Measurements from ENCODE around the gene VPS45. TPM values are rescaled to one million over a fixed set of nuclear protein-coding genes. Genes with fewer than 3 reads are reported as not detected.
"Not testable (repeated sequence)": the region's sequence is repeated elsewhere in the genome, so short reads cannot be mapped to it uniquely, and the experiment has no call there.

VPS45 gene
- polyA plus RNA-seq, 3 donors, result 36.0 to 41.9 (median 36.8) TPM

- intact Hi-C loops (cut with micrococcal nuclease), result loop anchor here in 1 of 2 donors (5.0 kb wide), 1 partner anchor 45 kb away; no protein-coding TSS in a partner anchor
- Mint-ChIP-seq H3K36me3 (peaks cover 19 to 23% of the 10 kb centered on the region in 2 donors), H3K4me3 (no peak overlapping the region), H3K4me1 (peaks cover 20% of the 10 kb centered on the region), H3K27ac (no peak overlapping the region), H3K27me3 (ENCODE audit: low read depth in 3 of 3) (peaks cover 3 to 9% (median 7%) of the 10 kb centered on the region in 3 donors), H3K9me3 (no peaks in the 10 kb centered on the region)
- no peak for DNase-seq
- no peaks in the 10 kb centered on the region for H3K9me3 ChIP-seq (replicated peaks in 1 of 2; ENCODE audit: control insufficient read depth in 1 of 2, insufficient read depth in 1 of 2, low read length in 2 of 2)
- no peaks in the 10 kb centered on the region for H3K27me3 ChIP-seq (ENCODE audit: control insufficient read depth in 2 of 2, insufficient read depth in 2 of 2, low read length in 2 of 2)
- no peak overlapping the region for H3K9ac ChIP-seq (ENCODE audit: insufficient read depth, low read length, poor library complexity, severe bottlenecking)
- H3K79me2 ChIP-seq (ENCODE audit: insufficient read depth, low read length), result no peaks in the 10 kb centered on the region
- H3K36me3 ChIP-seq (replicated peaks in 1 of 2; ENCODE audit: control insufficient read depth in 1 of 2, insufficient read depth in 2 of 2, low read length in 2 of 2), result peaks cover 0 to 22% of the 10 kb centered on the region in 2 donors
- no peak overlapping the region for H3K27ac ChIP-seq (ENCODE audit: low read depth in 1 of 2, low read length in 2 of 2)
- no peaks in the 10 kb centered on the region for H4K20me1 ChIP-seq (ENCODE audit: insufficient read depth, low read length)
- H3K4me1 ChIP-seq (ENCODE audit: control insufficient read depth in 1 of 2, insufficient read depth in 2 of 2, low read length in 2 of 2), result peaks cover 8 to 16% of the 10 kb centered on the region in 2 donors
- H3K4me3 ChIP-seq (replicated peaks in 1 of 3; ENCODE audit: low read depth in 2 of 3, low read length in 3 of 3), result no peak overlapping the region
- no peak for TF ChIP-seq CTCF (IDR thresholded peaks at IDR 0.05)
- H2AFZ ChIP-seq (ENCODE audit: insufficient read depth, low read depth, low read length, poor library complexity, severe bottlenecking), result no peak overlapping the region
- no peak overlapping the region for H3K4me2 ChIP-seq (replicated peaks; ENCODE audit: extremely low read depth, low read length, poor library complexity, severe bottlenecking)
Measured at GRCh38 chr1:150142083-150142482, 74.5 kb downstream of the VPS45 start.

GRCh38 chr1:150144606-150145005 lies 77.0 kb downstream of the VPS45 start:
- no peaks in the 10 kb centered on the region for H3K9me3 Mint-ChIP-seq
- H4K20me1 ChIP-seq (ENCODE audit: insufficient read depth, low read length), result no peaks in the 10 kb centered on the region
- H3K27me3 ChIP-seq (ENCODE audit: control insufficient read depth in 2 of 2, insufficient read depth in 2 of 2, low read length in 2 of 2), result no peaks in the 10 kb centered on the region
- no peaks in the 10 kb centered on the region for H3K9me3 ChIP-seq (replicated peaks in 1 of 2; ENCODE audit: control insufficient read depth in 1 of 2, insufficient read depth in 1 of 2, low read length in 2 of 2)
- peak overlapping the region in 1 of 3 experiments; percentile 5 for H3K4me3 ChIP-seq (replicated peaks in 1 of 3; ENCODE audit: low read depth in 2 of 3, low read length in 3 of 3)
- peaks cover 21% of the 10 kb centered on the region for H3K79me2 ChIP-seq (ENCODE audit: insufficient read depth, low read length)
- H3K27ac ChIP-seq (ENCODE audit: low read depth in 1 of 2, low read length in 2 of 2), result no peak overlapping the region
- DNase-seq, result peak in 1 of 3 donors; percentile 6
- 40% methylated on average over 2 of the region's 5 CpGs for WGBS (ENCODE audit: insufficient coverage)
- peak overlapping the region in 1 of 2 donors; percentile 56 for H3K4me3 Mint-ChIP-seq
- H3K4me2 ChIP-seq (replicated peaks; ENCODE audit: extremely low read depth, low read length, poor library complexity, severe bottlenecking), result peak overlapping the region; percentile 32
- peaks cover 16 to 25% of the 10 kb centered on the region in 2 donors for H3K36me3 Mint-ChIP-seq
- H3K27me3 Mint-ChIP-seq (ENCODE audit: low read depth in 3 of 3), result peaks cover 8 to 25% (median 19%) of the 10 kb centered on the region in 3 donors
- H3K27ac Mint-ChIP-seq, result peak overlapping the region in 3 of 7 donors; percentile 42 to 65 (median 55)
- H3K4me1 ChIP-seq (ENCODE audit: control insufficient read depth in 1 of 2, insufficient read depth in 2 of 2, low read length in 2 of 2), result peaks cover 24 to 40% of the 10 kb centered on the region in 2 donors
- no peak overlapping the region for H3K9ac ChIP-seq (ENCODE audit: insufficient read depth, low read length, poor library complexity, severe bottlenecking)
- H3K36me3 ChIP-seq (replicated peaks in 1 of 2; ENCODE audit: control insufficient read depth in 1 of 2, insufficient read depth in 2 of 2, low read length in 2 of 2), result no peaks in the 10 kb centered on the region
- intact Hi-C loops (cut with micrococcal nuclease), result loop anchor here (5.0 kb wide), 2 partner anchors 38 to 47 kb away; no protein-coding TSS in a partner anchor
- peak overlapping the region; percentile 16 for H2AFZ ChIP-seq (ENCODE audit: insufficient read depth, low read depth, low read length, poor library complexity, severe bottlenecking)
- peaks cover 43% of the 10 kb centered on the region for H3K4me1 Mint-ChIP-seq
- TF ChIP-seq CTCF (IDR thresholded peaks at IDR 0.05), result no peak

GRCh38 chr1:150146016-150146415 lies 78.4 kb downstream of the VPS45 start:
- Histone ChIP-seq H3K4me1 (ENCODE audit: control insufficient read depth in 1 of 2, insufficient read depth in 2 of 2, low read length in 2 of 2) (peaks cover 24 to 40% of the 10 kb centered on the region in 2 donors), H3K79me2 (ENCODE audit: insufficient read depth, low read length) (peaks cover 34% of the 10 kb centered on the region)
- H3K27me3 Mint-ChIP-seq (ENCODE audit: low read depth in 3 of 3), result peaks cover 8 to 25% (median 19%) of the 10 kb centered on the region in 3 donors
- H3K4me3 ChIP-seq (replicated peaks in 1 of 3; ENCODE audit: low read depth in 2 of 3, low read length in 3 of 3); H3K36me3 ChIP-seq (replicated peaks in 1 of 2; ENCODE audit: control insufficient read depth in 1 of 2, insufficient read depth in 2 of 2, low read length in 2 of 2); H3K9ac ChIP-seq (ENCODE audit: insufficient read depth, low read length, poor library complexity, severe bottlenecking); H3K27me3 ChIP-seq (ENCODE audit: control insufficient read depth in 2 of 2, insufficient read depth in 2 of 2, low read length in 2 of 2); H3K4me3 Mint-ChIP-seq; H4K20me1 ChIP-seq (ENCODE audit: insufficient read depth, low read length); H3K9me3 ChIP-seq (replicated peaks in 1 of 2; ENCODE audit: control insufficient read depth in 1 of 2, insufficient read depth in 1 of 2, low read length in 2 of 2); H3K27ac ChIP-seq (ENCODE audit: low read depth in 1 of 2, low read length in 2 of 2); H3K4me2 ChIP-seq (replicated peaks; ENCODE audit: extremely low read depth, low read length, poor library complexity, severe bottlenecking); DNase-seq; H3K27ac Mint-ChIP-seq; H3K9me3 Mint-ChIP-seq; H2AFZ ChIP-seq (ENCODE audit: insufficient read depth, low read depth, low read length, poor library complexity, severe bottlenecking): not testable (repeated sequence)
- peaks cover 43% of the 10 kb centered on the region for H3K4me1 Mint-ChIP-seq
- peaks cover 11 to 24% of the 10 kb centered on the region in 2 donors for H3K36me3 Mint-ChIP-seq
- intact Hi-C loops (cut with micrococcal nuclease), result loop anchor here in 1 of 2 donors (5.0 kb wide), 1 partner anchor 36 kb away; no protein-coding TSS in a partner anchor
- WGBS (ENCODE audit: insufficient coverage), result no CpG with 5 or more reads among the region's 5 CpGs

Data from CD14-positive monocyte (primary cell).